NCI-H345 (cell line): ENCODE measurements around the gene DNAAF2.

ENCODE experiments used
- DNase-seq: peaks from one replicate; lab custom pipeline; 2025; lab: John Stamatoyannopoulos, UW

The DNAAF2 gene

DNA sequence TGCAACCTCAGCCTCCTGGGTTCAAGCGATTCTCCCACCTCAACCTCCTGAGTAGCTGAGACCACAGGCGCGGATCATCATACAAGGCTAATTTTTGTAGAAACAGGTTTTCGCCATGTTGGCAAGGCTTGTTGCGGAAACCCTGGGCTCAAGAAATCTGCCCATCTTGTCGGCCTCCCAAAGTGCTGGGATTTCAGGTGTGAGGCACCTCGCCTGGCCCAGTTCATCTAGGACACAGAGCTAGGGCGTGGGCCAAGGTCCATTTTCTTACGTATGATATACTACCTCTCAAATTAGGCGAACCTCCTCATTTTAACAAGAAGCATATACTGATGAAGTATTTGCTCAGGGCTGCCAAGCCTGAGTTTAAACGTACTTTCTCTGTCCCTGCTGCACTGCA is 51.0 kb downstream of the DNAAF2 start:
- DNase-seq, result no peak

DNA sequence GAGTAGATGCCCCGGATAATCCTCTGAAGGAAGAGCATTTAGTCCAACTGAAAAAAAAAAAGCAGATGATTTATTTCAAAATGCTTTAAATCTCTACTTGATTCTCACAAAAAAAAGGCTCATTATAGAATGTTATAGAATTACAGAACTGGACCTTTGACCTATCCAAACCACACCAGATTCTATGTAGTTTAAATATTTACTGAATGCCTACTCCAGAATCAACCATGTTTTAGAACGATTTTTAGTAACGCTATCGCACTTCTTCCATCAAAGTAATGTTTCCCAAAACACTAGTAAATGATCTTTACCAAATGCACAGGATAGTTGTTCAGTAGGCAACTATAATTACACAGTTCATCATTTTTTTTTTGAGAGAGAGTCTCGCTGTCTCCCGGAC is 51.4 kb downstream of the DNAAF2 start:
- no peak for DNase-seq

DNA sequence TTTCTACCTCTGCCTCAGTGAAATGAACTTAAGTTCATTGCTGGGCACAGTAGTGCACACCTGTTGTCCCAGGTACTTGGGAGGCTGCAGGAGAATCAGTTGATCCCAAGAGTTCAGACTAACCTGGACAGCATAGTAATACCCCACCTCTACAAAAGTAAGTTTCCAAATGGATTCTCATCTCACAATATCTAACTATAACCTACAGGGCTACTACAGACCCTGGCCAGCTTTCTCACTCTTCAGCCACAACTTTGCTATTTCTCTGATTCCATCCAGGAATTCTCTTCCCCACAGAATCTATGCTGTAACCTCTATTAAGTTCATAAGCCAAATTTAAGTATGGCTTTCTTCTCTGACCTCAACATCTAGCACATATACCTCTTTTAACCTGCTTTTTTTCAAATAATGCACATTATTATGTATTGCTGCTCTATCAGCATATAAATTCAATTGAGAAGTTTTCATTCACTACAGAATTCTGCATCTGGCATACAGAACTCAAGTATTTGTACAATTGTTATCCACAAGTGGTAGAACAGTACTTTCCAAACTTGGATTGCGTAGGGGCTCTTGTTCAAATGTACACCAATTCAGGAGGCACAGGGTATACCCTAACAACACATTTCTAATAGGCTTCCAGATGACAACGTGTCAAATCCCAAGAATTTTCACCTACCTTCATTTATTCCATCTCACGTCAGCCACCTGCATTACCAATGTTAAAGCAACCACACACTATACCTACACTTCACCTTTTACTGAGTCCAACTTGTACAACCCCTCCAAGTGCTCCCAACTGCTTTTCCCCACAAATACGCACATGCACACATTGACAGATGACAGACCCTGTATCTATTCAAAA is 52.7 kb downstream of the DNAAF2 start:
- DNase-seq, result no peak

DNA sequence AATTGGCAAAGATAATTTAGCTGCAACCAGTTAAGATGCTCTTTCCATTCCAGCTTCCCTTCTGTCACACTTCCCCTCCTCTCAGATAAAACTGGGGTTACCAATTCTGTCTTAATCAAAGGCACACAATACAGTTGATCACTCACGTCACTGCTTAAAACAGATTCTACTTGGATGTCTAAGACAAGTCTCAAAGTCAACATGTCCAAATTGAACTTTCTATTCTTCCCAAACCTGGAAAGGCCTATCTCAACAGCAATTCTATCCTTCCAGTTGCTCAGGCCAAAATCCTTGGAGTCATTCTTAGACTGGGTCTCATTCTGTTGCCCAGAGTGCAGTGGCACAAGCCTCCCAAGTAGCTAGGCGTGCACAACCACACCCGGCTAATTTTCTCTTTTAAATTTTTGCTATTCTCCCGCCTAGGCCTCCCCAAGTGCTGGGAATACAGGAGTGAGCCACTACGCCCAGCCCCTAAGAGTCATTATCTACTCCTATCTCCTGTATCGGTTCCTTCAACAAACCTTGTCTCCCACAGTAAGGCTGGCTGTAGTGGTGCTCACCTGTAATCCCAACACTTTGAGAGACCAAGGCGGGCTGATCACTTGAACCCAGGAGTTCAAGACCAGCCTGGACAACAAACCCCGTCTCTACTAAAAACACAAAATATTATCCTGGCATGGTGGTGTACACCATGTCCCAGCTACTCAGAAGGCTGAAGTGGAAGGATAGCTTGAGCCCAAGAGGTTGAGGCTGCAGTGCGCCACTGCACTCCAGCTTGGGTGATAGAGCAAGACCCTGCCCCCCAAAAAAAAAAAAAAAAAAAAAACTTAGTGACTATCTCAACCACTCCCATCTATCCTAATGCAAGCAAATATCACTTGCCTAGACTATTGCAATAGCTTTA is 53.6 kb downstream of the DNAAF2 start:
- no peak for DNase-seq

DNA sequence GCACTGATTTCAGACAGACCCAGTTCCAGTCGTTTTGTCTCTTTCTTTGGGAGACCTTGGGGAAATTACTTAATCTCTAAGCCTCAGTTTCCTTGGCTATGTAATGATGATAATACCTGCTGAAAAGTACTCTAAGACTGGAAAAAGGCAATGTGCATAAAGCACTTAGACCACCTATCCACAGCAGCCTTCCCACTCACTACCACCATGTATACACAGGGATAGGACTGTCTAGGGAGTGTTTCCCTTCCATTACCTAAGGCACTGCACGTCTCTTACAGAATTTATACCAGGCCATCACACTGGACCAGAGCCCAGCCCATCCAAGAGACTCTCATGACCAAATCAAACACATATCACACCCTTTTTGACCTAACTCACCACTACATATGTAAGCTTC is 55.2 kb downstream of the DNAAF2 start:
- no peak for DNase-seq

DNA sequence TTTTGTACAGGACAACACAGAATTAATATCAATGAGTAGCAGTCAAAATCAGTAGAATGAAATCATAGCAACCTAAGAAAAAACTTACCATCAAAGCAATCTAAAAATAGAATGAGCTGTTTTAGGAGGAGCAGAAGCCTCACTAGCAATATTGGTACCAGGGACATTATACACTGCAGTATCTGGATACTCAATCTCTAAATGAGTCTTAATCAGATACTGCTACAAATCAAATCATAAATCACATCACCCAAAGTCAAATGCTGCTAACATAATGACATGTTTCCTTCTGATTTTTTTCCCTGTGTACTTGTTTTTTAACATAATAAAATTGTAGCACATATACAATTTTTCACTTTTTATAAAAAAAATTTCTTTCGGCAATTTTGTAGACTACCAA is 56.9 kb downstream of the DNAAF2 start:
- DNase-seq, result no peak
